ENCODE data around the gene VWA8. TPM values are rescaled to one million over a fixed set of nuclear protein-coding genes. Genes with fewer than 3 reads are reported as not detected.

VWA8 gene
- total and polyA plus RNA-seq, 2 of the 13 experiments (the other 11 are each of a cell fraction or from before 2014, with no cell fraction given), result 9.1 to 17.3 TPM

- peak; percentile 43; the same call in 1 of the 2 replicates for TF ChIP-seq ZNF646 (CRISPR knock-in tag; IDR thresholded peaks at IDR 0.05)
- TF ChIP-seq ZBTB4 (CRISPR knock-in tag; IDR thresholded peaks at IDR 0.05; ENCODE audit: borderline replicate concordance), result no peak
- TF ChIP-seq SOX5 (CRISPR knock-in tag; IDR thresholded peaks at IDR 0.05; ENCODE audit: borderline replicate concordance), result peak; percentile 80
- TF ChIP-seq NCOR1 (IDR thresholded peaks at IDR 0.05; ENCODE audit: borderline replicate concordance, low read length), result peak; percentile 37; the same call in 1 of the 2 replicates
- no peak for TF ChIP-seq IRX3 (CRISPR knock-in tag; IDR thresholded peaks at IDR 0.05; ENCODE audit: borderline replicate concordance, low read depth)
- no peak for TF ChIP-seq ZNF652 (CRISPR knock-in tag; IDR thresholded peaks at IDR 0.05; ENCODE audit: borderline replicate concordance, low read depth)
- TF ChIP-seq HNF4A (CRISPR knock-in tag; IDR thresholded peaks at IDR 0.05), result peak; percentile 38; the same call in 1 of the 2 replicates
- TF ChIP-seq ZNF225 (CRISPR knock-in tag; IDR thresholded peaks at IDR 0.05), result no peak
- TF ChIP-seq SAP130 (CRISPR knock-in tag; IDR thresholded peaks at IDR 0.05; ENCODE audit: low read depth), result peak; percentile 40; the same call in 1 of the 2 replicates
- peak; percentile 69 for TF ChIP-seq FOXP4 (CRISPR knock-in tag; IDR thresholded peaks at IDR 0.05)
- TF ChIP-seq SOX6 (IDR thresholded peaks at IDR 0.05), result no peak
- TF ChIP-seq SOX6 (CRISPR knock-in tag; IDR thresholded peaks at IDR 0.05), result peak; percentile 89
- TF ChIP-seq MEIS1 (CRISPR knock-in tag; IDR thresholded peaks at IDR 0.05; ENCODE audit: borderline replicate concordance), result no peak
- TF ChIP-seq GZF1 (CRISPR knock-in tag; IDR thresholded peaks at IDR 0.05), result no peak
- TF ChIP-seq PLRG1 (conservative IDR thresholded peaks at IDR 0.05), result no peak
Measured at GRCh38 chr13:41974262-41974900, 13.5 kb upstream of the VWA8 start (continued).
